ENCODE measurements around the gene FLT3. TPM values are rescaled to one million over a fixed set of nuclear protein-coding genes. Genes with fewer than 3 reads are reported as not detected.
A peak's percentile ranks its signal among the peaks of the same experiment; 100 is the strongest.

Gene FLT3
- total and polyA plus RNA-seq, 12 donors = 0.07 to 0.95 (median 0.16) TPM; not detected in 5

DNA sequence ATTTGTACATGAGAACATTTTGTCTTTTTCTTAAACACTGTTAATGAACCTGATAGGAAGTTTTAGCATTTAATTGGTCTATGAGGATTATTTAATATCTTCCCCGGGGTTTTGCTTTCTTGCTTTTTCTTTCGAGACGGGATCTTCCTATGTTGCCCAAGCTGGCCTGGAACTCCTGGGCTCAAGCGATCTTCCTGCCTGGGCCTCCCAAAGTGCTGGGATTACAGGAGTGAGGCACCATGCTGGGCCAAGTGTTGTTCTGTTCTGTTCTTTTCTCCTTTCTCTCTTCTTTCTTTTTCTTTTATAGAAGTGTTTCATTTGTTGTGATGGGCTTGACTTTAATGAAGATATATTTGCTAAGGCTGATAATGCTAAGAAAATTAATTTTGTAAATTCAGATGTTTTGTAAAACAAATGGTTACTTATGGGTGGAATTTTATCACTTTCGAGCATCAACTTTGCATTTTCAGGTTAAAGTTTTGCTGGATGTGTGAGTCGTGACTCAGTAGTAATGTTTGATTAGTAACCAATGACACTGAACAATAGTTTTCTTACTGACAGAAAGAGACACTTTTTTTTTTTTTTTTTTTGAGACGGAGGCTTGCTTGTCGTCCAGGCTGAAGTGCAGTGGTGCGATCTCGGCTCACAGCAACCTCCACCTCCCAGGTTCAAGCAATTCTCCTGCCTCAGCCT, 40.2 kb upstream of the FLT3 start:
- ATAC-seq (no peak), DNase-seq (no peak)
- peak overlapping the region in 7 of 10 donors; percentile 84 to 99 (median 97) for H3K4me3 ChIP-seq
- H3K36me3 ChIP-seq = no peaks in the 10 kb centered on the region
- intact Hi-C loops (cut with DNase I) = loop anchor here in 1 of 10 donors (10.0 kb wide), 1 partner anchor 104 kb away; no protein-coding TSS in a partner anchor
- H3K4me1 ChIP-seq = peaks cover 4 to 58% (median 40%) of the 10 kb centered on the region in 9 donors
- peak overlapping the region in 1 of 10 donors; percentile 64 for H3K27ac ChIP-seq
- WGBS, 2 donors = 70 to 72% methylated on average over 10 of the region's 10 CpGs
- H3K9me3 ChIP-seq = no peaks in the 10 kb centered on the region
- TF ChIP-seq, protein P1, sequence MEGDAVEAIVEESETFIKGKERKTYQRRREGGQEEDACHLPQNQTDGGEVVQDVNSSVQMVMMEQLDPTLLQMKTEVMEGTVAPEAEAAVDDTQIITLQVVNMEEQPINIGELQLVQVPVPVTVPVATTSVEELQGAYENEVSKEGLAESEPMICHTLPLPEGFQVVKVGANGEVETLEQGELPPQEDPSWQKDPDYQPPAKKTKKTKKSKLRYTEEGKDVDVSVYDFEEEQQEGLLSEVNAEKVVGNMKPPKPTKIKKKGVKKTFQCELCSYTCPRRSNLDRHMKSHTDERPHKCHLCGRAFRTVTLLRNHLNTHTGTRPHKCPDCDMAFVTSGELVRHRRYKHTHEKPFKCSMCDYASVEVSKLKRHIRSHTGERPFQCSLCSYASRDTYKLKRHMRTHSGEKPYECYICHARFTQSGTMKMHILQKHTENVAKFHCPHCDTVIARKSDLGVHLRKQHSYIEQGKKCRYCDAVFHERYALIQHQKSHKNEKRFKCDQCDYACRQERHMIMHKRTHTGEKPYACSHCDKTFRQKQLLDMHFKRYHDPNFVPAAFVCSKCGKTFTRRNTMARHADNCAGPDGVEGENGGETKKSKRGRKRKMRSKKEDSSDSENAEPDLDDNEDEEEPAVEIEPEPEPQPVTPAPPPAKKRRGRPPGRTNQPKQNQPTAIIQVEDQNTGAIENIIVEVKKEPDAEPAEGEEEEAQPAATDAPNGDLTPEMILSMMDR (IDR thresholded peaks at IDR 0.05) = no peak
- H3K27me3 ChIP-seq = no peaks in the 10 kb centered on the region

DNA sequence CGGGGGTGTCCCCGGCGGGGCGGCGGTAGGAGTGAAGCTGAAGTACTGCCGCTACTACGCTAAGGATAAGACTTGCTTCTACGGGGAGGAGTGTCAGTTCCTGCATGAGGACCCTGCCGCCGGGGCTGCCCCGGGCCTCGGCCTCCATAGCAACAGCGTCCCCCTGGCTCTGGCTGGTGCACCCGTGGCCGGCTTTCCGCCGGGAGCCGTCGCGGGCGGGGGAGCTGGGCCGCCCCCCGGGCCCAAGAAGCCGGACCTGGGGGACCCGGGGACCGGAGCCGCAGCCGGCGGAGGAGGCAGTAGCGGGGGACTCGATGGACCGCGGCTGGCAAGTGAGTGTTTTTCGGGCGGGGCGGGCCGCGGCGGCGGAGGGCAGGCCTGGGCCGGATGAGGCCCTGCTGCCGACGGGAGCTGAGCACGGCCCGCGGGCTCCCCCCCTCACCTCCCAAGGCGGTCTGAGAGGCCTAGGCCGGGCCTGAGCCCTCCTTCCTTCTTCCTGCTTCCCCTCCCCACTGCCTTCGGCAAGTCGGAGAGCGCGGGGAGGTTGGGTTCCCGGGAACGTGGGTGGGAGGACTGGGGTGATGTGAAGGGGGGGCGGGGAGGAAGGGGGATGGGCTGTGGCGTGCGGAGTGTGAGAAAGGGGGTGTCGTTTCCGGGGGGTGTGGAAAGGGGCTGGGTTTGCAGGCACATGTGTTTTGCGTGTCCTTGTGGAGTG, 38.5 kb upstream of the FLT3 start:
- ATAC-seq (peak; percentile 79 to 88 (median 82)), DNase-seq (peak; percentile 80 to 92)
- no peaks in the 10 kb centered on the region for H3K27me3 ChIP-seq
- TF ChIP-seq, protein P1 (IDR thresholded peaks at IDR 0.05) = no peak
- H3K4me1 ChIP-seq = peaks cover 4 to 57% (median 40%) of the 10 kb centered on the region in 9 donors
- WGBS, 2 donors = 0 to 1% methylated on average over 53 to 60 of the region's 60 CpGs
- H3K9me3 ChIP-seq = no peaks in the 10 kb centered on the region
- H3K4me3 ChIP-seq = peak overlapping the region; percentile 84 to 100 (median 97)
- H3K27ac ChIP-seq = peak overlapping the region; percentile 95 to 100 (median 98)
- intact Hi-C loops (cut with DNase I) = loop anchor here in 1 of 10 donors (2.0 kb wide), 1 partner anchor 520 kb away; the partner anchor contains the start of gene POMP
- no peaks in the 10 kb centered on the region for H3K36me3 ChIP-seq

DNA sequence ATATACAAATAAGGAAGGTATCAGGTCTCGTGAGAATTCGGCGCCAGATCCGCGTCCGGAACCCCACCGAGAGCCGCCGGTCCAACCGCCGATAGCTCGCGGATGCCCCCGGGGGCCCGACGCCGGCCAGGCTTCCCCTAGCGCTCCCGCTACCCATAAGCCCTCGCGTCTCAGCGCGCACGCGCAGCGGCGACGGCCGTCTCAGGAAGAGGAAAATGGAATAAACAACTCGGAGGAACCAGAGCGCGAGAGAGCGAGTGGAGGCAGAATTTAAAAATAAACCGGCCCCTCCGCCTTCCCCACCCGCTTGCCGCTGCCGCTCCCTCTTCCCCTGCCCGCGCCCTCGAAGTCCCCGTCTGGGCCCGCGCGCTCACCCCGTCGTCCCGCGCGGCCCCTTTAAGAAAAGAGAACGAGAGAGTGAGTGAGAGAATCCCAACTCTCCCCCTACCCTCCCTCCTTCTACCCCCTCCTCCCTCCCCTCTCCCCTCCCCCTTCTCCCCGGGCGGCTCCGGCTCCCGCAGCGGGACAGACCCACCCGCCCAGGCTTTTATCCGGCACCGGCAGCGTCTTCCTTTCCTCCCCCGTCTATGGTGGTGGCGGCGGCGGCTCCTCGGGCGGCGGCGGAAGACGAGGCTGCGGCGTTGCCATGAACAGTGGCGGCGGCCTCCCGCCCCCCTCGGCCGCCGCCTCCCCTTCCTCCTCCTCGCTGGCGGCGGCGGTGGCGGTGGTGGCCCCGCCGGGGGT, 37.8 kb upstream of the FLT3 start, which contains the start of gene PAN3:
Gene PAN3, plus strand, starts transcription at position 534 of the 744 bp plus-strand sequence. Its CDS starts 113 bp downstream, at position 647.
- DNase-seq (peak; percentile 93 to 96), ATAC-seq (peak; percentile 87 to 93 (median 90))
- Histone ChIP-seq H3K4me1 (peaks cover 4 to 49% (median 36%) of the 10 kb centered on the region in 9 donors), H3K9me3 (no peaks in the 10 kb centered on the region), H3K27me3 (no peaks in the 10 kb centered on the region), H3K27ac (peak within 1 kb of the TSS; percentile 95 to 100 (median 98)), H3K36me3 (no peaks in the 10 kb centered on the region), H3K4me3 (peak within 1 kb of the TSS; percentile 84 to 100 (median 97))
- 0% methylated on average over 65 to 84 of the region's 84 CpGs for WGBS, 2 donors
- TF ChIP-seq, protein P1 (IDR thresholded peaks at IDR 0.05) = peak in 4 of 9 donors; percentile 19 to 38 (median 28)
- intact Hi-C loops (cut with DNase I) = loop anchor here in 1 of 10 donors (2.0 kb wide), 1 partner anchor 521 kb away; the partner anchor contains the start of gene POMP
